ENCODE results near the gene RGS16. TPM values are rescaled to one million over a fixed set of nuclear protein-coding genes. Genes with fewer than 3 reads are reported as not detected.

RGS16 gene
- total and polyA plus RNA-seq, 9 of the 15 experiments (the other 6 are each of a cell fraction or from before 2014, with no cell fraction given): 0.07 to 0.55 (median 0.36) TPM

- TF ChIP-seq SAFB2 (IDR thresholded peaks at IDR 0.05; ENCODE audit: borderline replicate concordance, low read depth, low read length, severe bottlenecking): no peak
- no peak for TF ChIP-seq RBM34 (IDR thresholded peaks at IDR 0.05; ENCODE audit: borderline replicate concordance, insufficient read depth, low read length)
- TF ChIP-seq ZNF639 (CRISPR knock-in tag; conservative IDR thresholded peaks at IDR 0.05 in 1 of 2, IDR thresholded peaks at IDR 0.05 in 1 of 2): no peak
- TF ChIP-seq ZNF253 (CRISPR knock-in tag; conservative IDR thresholded peaks at IDR 0.05): no peak
- no peak for TF ChIP-seq MEF2A (IDR thresholded peaks at IDR 0.05; ENCODE audit: control insufficient read depth, low read depth, low read length)
- TF ChIP-seq NR2C1 (IDR thresholded peaks at IDR 0.05): no peak
- no peak for TF ChIP-seq NR2C1 (tag; IDR thresholded peaks at IDR 0.05)
- TF ChIP-seq ZFP36 (IDR thresholded peaks at IDR 0.05; ENCODE audit: low read depth, low read length, partially characterized antibody): no peak
- peak; percentile 34; the same call in 1 of the 2 replicates for TF ChIP-seq DPF2 (IDR thresholded peaks at IDR 0.05)
- TF ChIP-seq SLC30A9 (CRISPR knock-in tag; IDR thresholded peaks at IDR 0.05): no peak
- TF ChIP-seq ZNF717 (CRISPR knock-in tag; IDR thresholded peaks at IDR 0.05): no peak
- TF ChIP-seq ZNF184 (CRISPR knock-in tag; IDR thresholded peaks at IDR 0.05): no peak
- TF ChIP-seq HMG20A (CRISPR knock-in tag; conservative IDR thresholded peaks at IDR 0.05): no peak
- no peak for TF ChIP-seq ZNF764 (CRISPR knock-in tag; IDR thresholded peaks at IDR 0.05; ENCODE audit: low read depth)
- no peak for TF ChIP-seq ELF4 (CRISPR knock-in tag; IDR thresholded peaks at IDR 0.05)
- no peak; a peak in 1 of 4 replicates for TF ChIP-seq SIN3A (IDR thresholded peaks at IDR 0.05; ENCODE audit: borderline replicate concordance in 2 of 2, control insufficient read depth in 1 of 2, low read depth in 2 of 2, low read length in 2 of 2)
- no peak for TF ChIP-seq POLR3G (IDR thresholded peaks at IDR 0.05; ENCODE audit: extremely low read depth, insufficient read length, insufficient replicate concordance)
- TF ChIP-seq THAP7 (CRISPR knock-in tag; IDR thresholded peaks at IDR 0.05): no peak
- TF ChIP-seq MAFF (IDR thresholded peaks at IDR 0.05; ENCODE audit: low read length): no peak
- TF ChIP-seq ZC3H11A (IDR thresholded peaks at IDR 0.05; ENCODE audit: low read depth, low read length): no peak
- TF ChIP-seq ZBTB26 (CRISPR knock-in tag; IDR thresholded peaks at IDR 0.05): no peak
- TF ChIP-seq ZEB2 (IDR thresholded peaks at IDR 0.05): no peak; the same call in 1 of the 2 replicates
- no peak for TF ChIP-seq RB1 (IDR thresholded peaks at IDR 0.05; ENCODE audit: low read depth)
- no peak for TF ChIP-seq HBP1 (CRISPR knock-in tag; IDR thresholded peaks at IDR 0.05)
These were observed at the start of gene RGS16 (continued) for GRCh38 chr1:182604175-182605164.

All from K562 (cell line).